ENCODE data around the gene ARHGAP4.

DNA sequence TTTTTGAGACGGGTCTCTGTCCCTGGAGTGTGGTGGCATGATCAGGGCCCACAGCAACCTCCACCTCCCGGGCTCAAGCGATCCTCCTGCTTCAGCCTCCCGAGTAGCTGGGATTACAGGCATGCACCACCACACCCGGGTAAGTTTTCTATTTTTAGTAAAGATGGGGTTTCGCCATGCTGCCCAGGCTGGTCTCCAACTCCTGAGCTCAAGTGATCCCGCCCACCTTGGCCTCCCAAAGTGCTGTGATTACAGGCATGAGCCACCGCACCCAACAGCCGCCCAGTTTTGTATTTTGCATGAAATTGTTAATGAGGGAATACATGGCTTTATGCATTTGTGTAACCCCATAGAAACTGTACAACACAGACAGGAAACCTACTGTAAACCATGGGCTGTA lies 2.8 kb upstream of the ARHGAP4 start:
- TF ChIP-seq CTCF (IDR thresholded peaks at IDR 0.05) (no peak), POLR2A (IDR thresholded peaks at IDR 0.05) (no peak)

All from tibial nerve (tissue), 3 donors.